Glomerular visceral epithelial cell (primary cell): Measurements from ENCODE around the gene OR4F6.
"Not testable (repeated sequence)": the region's sequence is repeated elsewhere in the genome, so short reads cannot be mapped to it uniquely, and the experiment has no call there.

ENCODE experiments used
- DNase-seq: peaks from one replicate; pipeline ENCODE4 v3.0.0-alpha.2; 2016; ENCODE audit errors: extremely low spot score

OR4F6 gene, protein sequence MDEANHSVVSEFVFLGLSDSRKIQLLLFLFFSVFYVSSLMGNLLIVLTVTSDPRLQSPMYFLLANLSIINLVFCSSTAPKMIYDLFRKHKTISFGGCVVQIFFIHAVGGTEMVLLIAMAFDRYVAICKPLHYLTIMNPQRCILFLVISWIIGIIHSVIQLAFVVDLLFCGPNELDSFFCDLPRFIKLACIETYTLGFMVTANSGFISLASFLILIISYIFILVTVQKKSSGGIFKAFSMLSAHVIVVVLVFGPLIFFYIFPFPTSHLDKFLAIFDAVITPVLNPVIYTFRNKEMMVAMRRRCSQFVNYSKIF

DNA sequence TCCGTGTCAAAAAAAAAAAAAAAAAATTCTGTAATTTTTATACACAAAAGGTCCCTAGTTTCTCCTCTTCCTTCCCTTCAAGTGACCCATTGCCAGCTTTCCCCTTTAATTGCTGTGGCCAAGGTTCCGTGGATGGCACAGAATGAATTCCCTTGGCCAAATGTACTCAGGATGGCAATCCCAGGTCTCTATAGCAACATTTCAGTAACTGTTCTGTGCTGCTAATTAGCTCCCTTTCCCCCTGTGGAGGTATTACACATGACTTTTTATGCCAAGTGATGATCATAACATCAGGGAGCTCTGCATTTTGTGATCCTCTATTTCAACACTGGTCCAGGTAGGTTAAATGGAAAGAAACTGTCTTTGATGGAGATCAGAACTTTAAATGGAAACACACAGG is at the start of gene OR4F6:
TSS of gene OR4F6 (plus strand) at position 301 of the 400 bp plus-strand sequence. CDS start 2,211 bp downstream, outside the sequence.
- no peak for DNase-seq

DNA sequence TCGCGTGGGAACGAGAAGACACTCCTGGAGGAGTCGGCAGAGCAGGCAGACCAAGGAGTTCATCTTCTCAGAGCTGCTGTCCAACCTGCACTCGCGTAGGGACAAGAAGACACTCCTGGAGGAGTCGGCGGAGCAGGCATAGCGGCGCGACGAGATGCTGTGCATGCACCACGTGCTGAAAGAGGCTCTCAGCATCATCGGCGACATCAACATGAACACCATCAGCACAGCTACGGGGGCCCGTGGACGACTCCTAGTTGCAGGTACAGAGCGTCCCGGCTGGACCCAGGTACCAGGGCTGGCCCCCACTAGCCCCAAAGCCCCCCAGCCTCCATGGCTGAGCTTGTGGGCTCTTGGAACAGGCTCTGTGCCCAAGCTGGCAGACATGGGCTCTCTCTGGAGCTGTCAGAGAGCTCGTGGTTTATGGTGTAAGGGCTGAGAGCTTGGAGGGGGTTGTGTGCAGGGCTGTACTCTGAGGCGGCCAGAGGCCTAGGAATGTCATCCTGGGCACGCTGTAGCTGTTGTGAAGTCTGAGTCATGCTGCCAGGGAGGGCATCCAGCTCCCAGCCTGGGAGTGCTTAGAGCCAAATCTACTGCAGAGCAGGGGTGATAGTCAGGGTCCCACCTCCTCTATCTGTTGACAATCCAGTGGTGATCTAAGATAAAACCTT is 38.5 kb upstream of the OR4F6 start:
- DNase-seq, result peak; percentile 69

DNA sequence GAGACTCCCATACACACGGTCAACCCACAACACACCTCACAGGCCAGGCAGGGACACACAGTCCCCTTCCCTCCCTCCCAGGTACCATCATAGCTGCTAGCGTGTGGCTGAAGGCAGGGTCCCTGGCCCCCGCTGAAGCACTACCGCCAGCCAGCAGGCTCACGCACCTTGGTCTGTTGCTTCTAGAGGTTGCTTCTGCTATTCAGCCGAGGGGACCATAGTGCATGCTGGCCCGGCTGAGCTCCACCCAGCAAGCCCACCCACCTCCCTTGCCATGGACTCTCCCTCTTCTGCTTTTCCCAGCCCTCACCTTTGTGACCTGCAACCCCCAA is 38.0 kb upstream of the OR4F6 start:
- not testable (repeated sequence) for DNase-seq

DNA sequence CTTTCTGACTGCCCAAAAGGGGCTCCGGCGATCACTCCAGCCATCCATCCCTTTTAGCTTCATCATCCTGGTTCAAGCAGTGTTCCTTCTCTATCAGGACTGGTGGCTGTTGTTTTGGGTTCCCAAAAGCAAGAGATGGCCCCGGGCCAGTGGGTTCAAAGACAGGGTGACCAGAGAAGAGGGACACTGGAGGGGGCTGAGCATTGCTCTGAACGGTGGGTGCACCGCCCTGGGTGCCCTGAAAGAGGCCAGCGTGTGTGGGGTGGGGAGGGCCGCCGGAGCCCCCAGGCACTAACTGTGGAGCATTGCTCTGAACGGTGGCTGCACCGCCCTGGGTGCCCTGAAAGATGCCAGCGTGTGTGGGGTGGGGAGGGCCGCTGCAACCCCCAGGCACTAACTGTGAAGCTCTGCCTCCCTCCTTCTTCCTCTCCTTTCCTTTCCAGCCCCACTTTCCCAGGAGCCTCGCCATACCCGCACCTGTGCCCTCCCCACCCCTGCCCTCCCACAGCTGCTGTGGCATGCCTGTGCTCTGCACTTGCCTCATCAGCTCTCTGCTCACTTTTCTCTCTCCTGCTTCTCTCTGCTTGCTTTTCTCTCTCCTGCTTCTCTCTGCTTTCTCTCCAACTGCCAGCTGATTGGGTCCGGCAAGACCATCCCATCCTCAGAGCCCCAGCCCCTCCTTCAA is 37.4 kb upstream of the OR4F6 start:
- no peak for DNase-seq

GRCh38 chr15:101767083-101767640 is 36.1 kb upstream of the OR4F6 start:
- not testable (repeated sequence) for DNase-seq

GRCh38 chr15:101772921-101773320 is 30.4 kb upstream of the OR4F6 start:
- no peak for DNase-seq

DNA sequence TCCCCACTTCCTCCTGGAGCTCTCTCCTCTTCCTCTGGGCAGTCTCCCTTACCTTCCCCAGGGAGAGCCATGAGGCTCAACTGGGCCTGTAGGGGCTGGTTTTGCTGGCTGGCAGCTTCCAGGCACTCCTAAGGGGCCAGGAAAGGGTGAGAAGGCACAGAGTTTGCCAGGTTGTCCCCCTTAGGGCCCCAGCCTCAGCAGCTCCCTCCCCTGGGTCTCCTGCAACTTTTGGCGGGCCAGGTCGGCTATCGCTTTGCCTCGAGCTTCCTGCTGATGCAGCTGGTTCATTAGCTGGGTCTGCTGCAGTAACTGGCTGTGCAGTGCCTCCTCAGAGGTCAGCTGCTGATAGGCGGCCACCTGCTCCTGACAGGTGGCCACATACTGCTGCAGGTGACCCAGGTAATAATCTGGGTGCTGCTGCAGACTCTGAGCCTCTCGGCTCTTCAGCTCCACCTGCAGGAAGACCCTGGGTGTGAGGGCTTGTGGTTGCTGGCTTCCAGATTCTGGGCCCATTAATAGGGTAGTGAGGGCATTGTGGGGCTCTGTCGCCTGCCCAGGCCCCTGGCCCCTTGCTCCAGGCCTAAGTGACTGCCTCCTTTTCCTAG is 29.7 kb upstream of the OR4F6 start:
- no peak for DNase-seq

GRCh38 chr15:101775136-101775535 is 28.2 kb upstream of the OR4F6 start:
- DNase-seq, result no peak

- DNase-seq, result not testable (repeated sequence)
These were observed 24.7 kb upstream of the OR4F6 start for GRCh38 chr15:101778576-101778975.

DNA sequence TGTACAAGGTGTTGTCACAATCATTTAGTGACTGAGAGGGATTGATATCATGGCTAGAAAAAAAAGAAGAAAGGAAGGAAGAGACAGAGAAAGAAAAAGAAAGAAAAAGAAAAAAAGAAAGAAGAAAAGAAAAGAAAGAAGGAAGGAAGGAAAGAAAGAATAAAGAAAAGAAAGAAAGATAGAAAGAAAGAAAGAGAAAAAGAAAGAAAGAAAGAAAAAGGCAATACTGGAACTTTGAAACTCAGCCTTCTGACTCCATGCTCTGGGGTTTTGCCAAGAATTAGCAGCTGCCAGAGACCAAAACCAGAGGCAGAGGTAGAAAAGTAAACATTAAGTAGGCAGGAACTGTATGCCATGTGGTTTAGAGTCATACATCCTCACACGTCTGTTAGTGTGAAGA is 23.1 kb upstream of the OR4F6 start:
- DNase-seq, result peak; percentile 40

DNA sequence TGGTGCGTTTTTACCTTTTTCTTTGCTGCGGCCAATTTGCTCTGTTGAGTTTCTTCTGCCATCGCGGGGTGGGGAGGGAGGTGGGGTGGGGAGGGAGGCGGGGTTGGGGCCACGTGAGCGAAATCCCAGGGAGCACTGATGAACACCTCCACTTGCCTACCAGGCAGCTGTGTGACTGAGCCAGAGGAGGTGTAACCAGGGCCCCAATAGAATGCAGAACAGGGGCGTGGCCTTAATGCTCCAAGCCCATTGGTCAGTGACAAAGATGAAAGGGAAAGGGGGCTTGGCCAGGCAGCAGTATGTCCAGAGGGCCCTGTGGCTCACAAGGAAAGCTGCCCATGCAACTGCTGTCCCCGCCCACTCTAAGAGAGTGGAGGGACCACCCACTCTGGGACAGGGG is 21.4 kb upstream of the OR4F6 start:
- no peak for DNase-seq

- DNase-seq, result no peak
These were observed 18.7 kb upstream of the OR4F6 start for GRCh38 chr15:101784644-101785043.

DNA sequence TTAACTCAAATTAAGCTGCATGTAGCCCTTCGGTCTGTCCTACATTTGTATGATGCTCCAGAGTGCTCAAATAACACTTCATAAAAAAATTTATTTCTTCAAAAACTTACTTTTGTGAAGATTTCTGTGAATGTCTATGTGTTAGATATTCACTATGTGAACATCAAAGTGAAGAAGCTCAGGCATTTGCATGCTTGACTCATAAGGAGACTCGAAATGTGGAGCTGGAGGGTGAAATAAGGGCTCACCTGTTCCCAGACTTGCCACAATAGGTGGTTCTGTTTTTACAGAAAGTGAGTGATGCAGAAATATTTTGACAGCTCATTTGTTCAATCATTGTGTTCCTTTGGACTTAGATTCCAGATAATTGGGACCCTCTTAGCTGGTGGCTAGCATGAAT is 16.9 kb upstream of the OR4F6 start:
- DNase-seq, result not testable (repeated sequence)

DNA sequence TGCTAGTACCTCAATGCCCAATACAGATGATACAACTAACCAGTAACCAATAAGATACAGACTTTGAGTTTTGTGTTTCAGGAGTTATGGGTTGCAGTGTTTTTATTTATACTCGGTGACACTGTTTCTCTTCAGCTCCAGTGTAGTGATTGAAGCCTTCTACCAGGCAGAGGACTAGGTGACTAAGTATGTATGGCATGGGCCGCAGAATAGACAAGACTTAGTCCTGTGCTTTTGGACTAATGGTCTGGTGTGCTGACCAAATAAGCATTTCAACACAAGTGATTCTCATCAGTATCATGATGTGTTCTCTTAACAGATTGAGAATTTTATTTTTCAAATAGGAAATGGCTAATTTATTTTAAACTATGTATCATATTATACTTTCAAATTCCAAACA is 15.3 kb upstream of the OR4F6 start:
- not testable (repeated sequence) for DNase-seq

DNA sequence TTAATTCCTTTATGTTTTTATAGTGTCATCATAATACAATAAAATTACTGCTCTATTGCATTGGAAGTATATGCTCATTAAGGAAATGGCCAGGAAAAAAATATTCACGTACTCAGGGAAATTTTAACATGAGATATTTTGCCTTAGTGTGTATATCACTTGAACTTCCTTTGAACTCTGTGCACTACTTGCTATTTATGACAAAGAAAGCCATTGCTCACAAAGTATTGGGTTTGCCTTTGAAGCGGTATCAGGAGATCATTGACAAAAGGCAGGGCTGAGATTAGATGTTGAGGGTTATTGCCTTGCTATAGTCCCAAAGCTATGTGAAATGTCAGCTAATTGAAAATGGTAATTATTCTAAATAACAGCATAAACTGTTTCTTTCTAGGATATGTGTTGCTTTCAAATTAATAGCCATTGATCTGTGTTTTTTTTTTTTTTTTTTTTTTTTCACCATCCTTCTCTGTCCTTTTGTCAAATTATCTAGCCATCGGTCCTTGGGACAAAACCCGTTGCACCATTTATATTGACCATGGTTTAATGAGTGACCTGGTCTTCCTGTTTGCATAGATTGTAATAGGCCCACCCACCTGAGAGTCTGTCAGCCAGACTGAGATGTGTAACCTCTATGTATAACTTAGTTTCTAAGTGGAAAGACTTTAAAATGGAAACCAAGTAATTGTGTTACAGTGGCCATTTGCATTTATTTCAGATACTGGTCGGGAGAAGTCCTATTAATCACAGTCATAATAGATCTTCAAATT is 14.6 kb upstream of the OR4F6 start:
- not testable (repeated sequence) for DNase-seq

- not testable (repeated sequence) for DNase-seq
These were observed 12.6 kb upstream of the OR4F6 start for GRCh38 chr15:101790748-101791147.

GRCh38 chr15:101793981-101794380 is 9.3 kb upstream of the OR4F6 start:
- DNase-seq, result not testable (repeated sequence)

- DNase-seq, result peak; percentile 55
These were observed 7.9 kb upstream of the OR4F6 start for GRCh38 chr15:101795455-101795854.

DNA sequence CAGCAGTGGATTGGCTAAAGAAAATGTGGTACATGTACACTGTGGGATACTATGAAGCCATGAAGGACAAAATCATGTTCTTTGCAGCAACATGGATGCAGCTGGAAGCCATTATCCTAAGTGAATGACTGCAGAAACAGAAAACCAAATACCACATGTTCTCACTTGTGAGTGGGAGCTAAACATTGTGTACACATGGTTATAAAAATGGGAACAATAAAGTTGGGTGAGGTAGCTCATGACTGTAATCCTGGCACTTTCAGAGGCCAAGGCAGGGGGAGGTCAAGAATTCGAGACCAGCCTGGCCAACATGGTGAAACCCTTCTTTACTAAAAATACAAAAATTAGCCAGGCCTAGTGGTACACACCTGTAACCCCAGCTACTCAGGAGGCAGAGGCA is 3.6 kb upstream of the OR4F6 start:
- no peak for DNase-seq

GRCh38 chr15:101801048-101801447 is 2.3 kb upstream of the OR4F6 start:
- DNase-seq, result no peak

DNA sequence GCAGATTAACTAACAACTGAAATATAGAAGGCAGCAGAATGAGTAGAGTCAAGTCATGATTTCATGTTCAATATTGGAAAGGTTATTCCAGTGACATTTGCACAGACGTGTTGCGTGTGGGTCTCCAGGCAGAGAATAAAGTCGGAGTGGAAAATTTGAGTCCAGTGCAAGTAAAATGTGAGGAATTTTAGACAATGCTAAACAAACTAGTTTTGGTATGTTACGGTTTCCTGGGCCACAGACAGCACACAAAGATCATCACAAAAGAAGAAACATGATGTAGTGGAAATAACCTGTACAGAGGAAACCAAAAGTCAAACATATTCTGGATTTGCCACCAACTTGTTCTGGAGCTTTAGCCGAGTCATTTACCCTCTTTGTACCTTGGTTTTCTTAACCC is 367 bp downstream of the OR4F6 start:
- DNase-seq, result no peak
